T-helper 1 cell treated with Interleukin-12 subunit alpha and Interleukin-12 subunit beta and Interleukin-4 antibody, amounts not matched to agents 30 μg/mL and 1 μg/mL, for 36 hours (primary cell): ENCODE data around the gene SQSTM1.
"Not testable (repeated sequence)": the region's sequence is repeated elsewhere in the genome, so short reads cannot be mapped to it uniquely, and the experiment has no call there.

ENCODE experiments used
- H3K27ac Mint-ChIP-seq: one replicate; pipeline ENCODE4 v1.8.0; 2021; ENCODE audit warnings: mild to moderate bottlenecking, mixed read lengths
- H3K27me3 Mint-ChIP-seq: one replicate; pipeline ENCODE4 v1.8.0; 2021; ENCODE audit warnings: low read depth, mixed read lengths
- H3K36me3 Mint-ChIP-seq: one replicate; pipeline ENCODE4 v1.8.0; 2021; ENCODE audit warnings: low read depth, mixed read lengths
- H3K4me1 Mint-ChIP-seq: one replicate; pipeline ENCODE4 v1.8.0; 2021; ENCODE audit warnings: low read depth, mixed read lengths
- H3K4me3 Mint-ChIP-seq: one replicate; pipeline ENCODE4 v1.8.0; 2021; ENCODE audit warnings: mild to moderate bottlenecking, moderate library complexity, mixed read lengths
- H3K9me3 Mint-ChIP-seq: one replicate; pipeline ENCODE4 v1.8.0; 2021; ENCODE audit warnings: mixed read lengths

The SQSTM1 gene

GRCh38 chr5:179788193-179788854 is 32.4 kb upstream of the SQSTM1 start:
- no peaks in the 10 kb centered on the region for H3K36me3 Mint-ChIP-seq
- H3K4me3 Mint-ChIP-seq: no peak overlapping the region
- H3K9me3 Mint-ChIP-seq: no peaks in the 10 kb centered on the region
- H3K27ac Mint-ChIP-seq: no peak overlapping the region
- no peaks in the 10 kb centered on the region for H3K27me3 Mint-ChIP-seq
- peaks cover 1% of the 10 kb centered on the region for H3K4me1 Mint-ChIP-seq

- not testable (repeated sequence) for H3K27ac Mint-ChIP-seq, H3K9me3 Mint-ChIP-seq, H3K36me3 Mint-ChIP-seq, H3K27me3 Mint-ChIP-seq, H3K4me1 Mint-ChIP-seq, H3K4me3 Mint-ChIP-seq
Observed at GRCh38 chr5:179789278-179789677, 31.4 kb upstream of the SQSTM1 start.

- no peak overlapping the region for H3K27ac Mint-ChIP-seq
- no peaks in the 10 kb centered on the region for H3K27me3 Mint-ChIP-seq
- H3K4me3 Mint-ChIP-seq: no peak overlapping the region
Observed at GRCh38 chr5:179791881-179792611, 28.7 kb upstream of the SQSTM1 start.

GRCh38 chr5:179792612-179793467 is 27.9 kb upstream of the SQSTM1 start:
- no peak overlapping the region for H3K27ac Mint-ChIP-seq
- H3K36me3 Mint-ChIP-seq: peaks cover 6% of the 10 kb centered on the region
- H3K4me3 Mint-ChIP-seq: peak overlapping the region; percentile 31
- H3K9me3 Mint-ChIP-seq: no peaks in the 10 kb centered on the region
- peaks cover 13% of the 10 kb centered on the region for H3K4me1 Mint-ChIP-seq
- H3K27me3 Mint-ChIP-seq: no peaks in the 10 kb centered on the region

More at GRCh38 chr5:179791881-179792611, 28.7 kb upstream of the SQSTM1 start:
- H3K4me1 Mint-ChIP-seq: peaks cover 12% of the 10 kb centered on the region
- no peaks in the 10 kb centered on the region for H3K9me3 Mint-ChIP-seq
- H3K36me3 Mint-ChIP-seq: peaks cover 4% of the 10 kb centered on the region

- peaks cover 6% of the 10 kb centered on the region for H3K36me3 Mint-ChIP-seq
- peak within 1 kb of the TSS; percentile 51 for H3K4me3 Mint-ChIP-seq
- H3K27ac Mint-ChIP-seq: peak within 1 kb of the TSS; percentile 26
- peaks cover 13% of the 10 kb centered on the region for H3K4me1 Mint-ChIP-seq
- no peaks in the 10 kb centered on the region for H3K27me3 Mint-ChIP-seq
- H3K9me3 Mint-ChIP-seq: no peaks in the 10 kb centered on the region
Observed at GRCh38 chr5:179793468-179794139, 27.1 kb upstream of the SQSTM1 start, which contains the start of gene LTC4S. Gene LTC4S (plus strand): TSS chr5:179793986. CDS start chr5:179794081, 95 bp downstream.

GRCh38 chr5:179794171-179794570 is 26.5 kb upstream of the SQSTM1 start:
- H3K9me3 Mint-ChIP-seq: no peaks in the 10 kb centered on the region
- peaks cover 13% of the 10 kb centered on the region for H3K4me1 Mint-ChIP-seq
- H3K36me3 Mint-ChIP-seq: peaks cover 7% of the 10 kb centered on the region
- no peak overlapping the region for H3K27ac Mint-ChIP-seq
- H3K27me3 Mint-ChIP-seq: no peaks in the 10 kb centered on the region
- peak overlapping the region; percentile 51 for H3K4me3 Mint-ChIP-seq

- Mint-ChIP-seq H3K4me1 (peaks cover 14% of the 10 kb centered on the region), H3K4me3 (peak overlapping the region; percentile 51), H3K9me3 (no peaks in the 10 kb centered on the region), H3K36me3 (peaks cover 11% of the 10 kb centered on the region), H3K27me3 (no peaks in the 10 kb centered on the region), H3K27ac (peak overlapping the region; percentile 26)
Observed at GRCh38 chr5:179794575-179794974, 26.1 kb upstream of the SQSTM1 start.

GRCh38 chr5:179795049-179795862 is 25.4 kb upstream of the SQSTM1 start:
- peaks cover 14% of the 10 kb centered on the region for H3K36me3 Mint-ChIP-seq
- H3K4me1 Mint-ChIP-seq: peaks cover 14% of the 10 kb centered on the region
- peak overlapping the region; percentile 51 for H3K4me3 Mint-ChIP-seq
- H3K27me3 Mint-ChIP-seq: no peaks in the 10 kb centered on the region
- H3K27ac Mint-ChIP-seq: no peak overlapping the region
- H3K9me3 Mint-ChIP-seq: no peaks in the 10 kb centered on the region

- Mint-ChIP-seq H3K27me3 (no peaks in the 10 kb centered on the region), H3K4me3 (peak overlapping the region; percentile 46), H3K27ac (peak overlapping the region; percentile 47), H3K36me3 (peaks cover 14% of the 10 kb centered on the region), H3K4me1 (peaks cover 14% of the 10 kb centered on the region), H3K9me3 (no peaks in the 10 kb centered on the region)
Observed at GRCh38 chr5:179795863-179796833, 24.6 kb upstream of the SQSTM1 start.

- H3K4me3 Mint-ChIP-seq: peak overlapping the region; percentile 46
- H3K27me3 Mint-ChIP-seq: no peaks in the 10 kb centered on the region
- H3K27ac Mint-ChIP-seq: peak overlapping the region; percentile 47
- H3K4me1 Mint-ChIP-seq: peaks cover 18% of the 10 kb centered on the region
- H3K9me3 Mint-ChIP-seq: no peaks in the 10 kb centered on the region
- peaks cover 17% of the 10 kb centered on the region for H3K36me3 Mint-ChIP-seq
Observed at GRCh38 chr5:179796877-179797608, 23.7 kb upstream of the SQSTM1 start.

- H3K9me3 Mint-ChIP-seq: no peaks in the 10 kb centered on the region
Observed at GRCh38 chr5:179797741-179798140, 23.0 kb upstream of the SQSTM1 start.

GRCh38 chr5:179798144-179798770 is 22.4 kb upstream of the SQSTM1 start:
- H3K36me3 Mint-ChIP-seq: peaks cover 17% of the 10 kb centered on the region
- H3K27ac Mint-ChIP-seq: no peak overlapping the region
- no peaks in the 10 kb centered on the region for H3K9me3 Mint-ChIP-seq
- no peaks in the 10 kb centered on the region for H3K27me3 Mint-ChIP-seq
- no peak overlapping the region for H3K4me3 Mint-ChIP-seq
- peaks cover 20% of the 10 kb centered on the region for H3K4me1 Mint-ChIP-seq

More at GRCh38 chr5:179797741-179798140, 23.0 kb upstream of the SQSTM1 start:
- H3K4me1 Mint-ChIP-seq: peaks cover 19% of the 10 kb centered on the region
- H3K27ac Mint-ChIP-seq: no peak overlapping the region
- H3K36me3 Mint-ChIP-seq: peaks cover 17% of the 10 kb centered on the region
- H3K27me3 Mint-ChIP-seq: no peaks in the 10 kb centered on the region
- no peak overlapping the region for H3K4me3 Mint-ChIP-seq
